Measurements from ENCODE around the gene STARD4.

The STARD4 gene

DNA sequence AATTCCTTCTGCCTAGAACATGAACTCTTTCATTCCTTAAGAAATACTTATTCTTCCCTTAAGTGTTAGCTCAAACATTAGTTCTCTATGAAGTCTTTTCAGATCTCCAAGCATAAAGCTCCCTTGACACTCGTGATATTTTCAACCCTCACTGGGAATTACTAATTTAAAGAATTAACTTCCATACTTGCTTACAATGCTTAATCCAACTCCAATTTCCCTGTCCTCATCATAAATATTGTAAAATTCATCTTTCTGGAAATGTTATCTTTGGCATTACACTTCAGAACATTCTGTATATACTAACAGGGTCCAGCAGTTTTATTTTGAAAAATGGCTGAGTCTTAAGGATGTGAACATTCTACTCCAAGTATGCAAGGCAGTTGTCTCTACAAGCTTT, 7.2 kb downstream of the STARD4 start:
- peaks cover 0 to 3% of the 10 kb centered on the region in 2 donors for H3K4me1 ChIP-seq (ENCODE audit: control insufficient read depth in 2 of 2, insufficient read depth in 2 of 2, low read length in 2 of 2)
- no peak overlapping the region for H3K27ac ChIP-seq (ENCODE audit: low read depth in 2 of 2, low read length in 2 of 2)

GRCh38 chr5:111502956-111503355, 9.4 kb downstream of the STARD4 start:
- H3K9me3 ChIP-seq (ENCODE audit: control insufficient read depth in 2 of 2, low read length in 2 of 2), result no peaks in the 10 kb centered on the region
- H3K9ac ChIP-seq (ENCODE audit: low read depth in 1 of 2, low read length in 2 of 2), result no peak overlapping the region
- no peak overlapping the region for H3K4me3 ChIP-seq (ENCODE audit: low read length in 2 of 2)
- H3K36me3 ChIP-seq (ENCODE audit: control insufficient read depth in 2 of 2, insufficient read depth in 2 of 2, low read length in 2 of 2), result peaks cover 6 to 7% of the 10 kb centered on the region in 2 donors
- no peak overlapping the region for H3K27ac ChIP-seq (ENCODE audit: low read depth in 2 of 2, low read length in 2 of 2)
- H3K4me1 ChIP-seq (ENCODE audit: control insufficient read depth in 2 of 2, insufficient read depth in 2 of 2, low read length in 2 of 2), result no peaks in the 10 kb centered on the region
- no peaks in the 10 kb centered on the region for H3K27me3 ChIP-seq (ENCODE audit: control insufficient read depth in 2 of 2, insufficient read depth in 2 of 2, low read length in 2 of 2)

More for the DNA sequence above, 7.2 kb downstream of the STARD4 start:
- Histone ChIP-seq H3K9me3 (ENCODE audit: control insufficient read depth in 2 of 2, low read length in 2 of 2) (no peaks in the 10 kb centered on the region), H3K36me3 (ENCODE audit: control insufficient read depth in 2 of 2, insufficient read depth in 2 of 2, low read length in 2 of 2) (peaks cover 0 to 3% of the 10 kb centered on the region in 2 donors), H3K4me3 (ENCODE audit: low read length in 2 of 2) (no peak overlapping the region), H3K9ac (ENCODE audit: low read depth in 1 of 2, low read length in 2 of 2) (no peak overlapping the region), H3K27me3 (ENCODE audit: control insufficient read depth in 2 of 2, insufficient read depth in 2 of 2, low read length in 2 of 2) (no peaks in the 10 kb centered on the region)

DNA sequence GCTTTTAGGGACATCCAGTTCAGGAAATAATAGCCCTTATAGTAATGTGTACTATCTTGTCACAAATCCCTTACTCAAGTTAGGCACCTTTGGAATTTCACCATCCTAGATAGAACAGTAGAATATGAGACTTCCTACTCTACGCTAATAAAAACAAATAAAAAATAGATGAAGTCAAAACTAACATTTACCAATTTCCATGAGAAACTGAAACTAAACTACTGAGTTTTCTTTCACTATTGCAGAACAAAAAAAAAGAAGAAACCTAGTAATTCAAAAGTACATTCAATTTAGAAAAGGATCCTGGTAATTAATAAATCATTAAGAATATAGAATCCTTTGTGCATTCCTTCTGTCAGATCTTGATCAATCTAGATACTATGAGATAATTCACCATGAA, 14.0 kb downstream of the STARD4 start:
- Histone ChIP-seq H3K9ac (ENCODE audit: low read depth in 1 of 2, low read length in 2 of 2) (no peak overlapping the region), H3K9me3 (ENCODE audit: control insufficient read depth in 2 of 2, low read length in 2 of 2) (no peaks in the 10 kb centered on the region), H3K27ac (ENCODE audit: low read depth in 2 of 2, low read length in 2 of 2) (no peak overlapping the region), H3K4me1 (ENCODE audit: control insufficient read depth in 2 of 2, insufficient read depth in 2 of 2, low read length in 2 of 2) (no peaks in the 10 kb centered on the region), H3K27me3 (ENCODE audit: control insufficient read depth in 2 of 2, insufficient read depth in 2 of 2, low read length in 2 of 2) (no peaks in the 10 kb centered on the region), H3K4me3 (ENCODE audit: low read length in 2 of 2) (no peak overlapping the region), H3K36me3 (ENCODE audit: control insufficient read depth in 2 of 2, insufficient read depth in 2 of 2, low read length in 2 of 2) (peaks cover 6 to 7% of the 10 kb centered on the region in 2 donors)

- H3K9ac ChIP-seq (ENCODE audit: low read depth in 1 of 2, low read length in 2 of 2), result no peak overlapping the region
- no peaks in the 10 kb centered on the region for H3K4me1 ChIP-seq (ENCODE audit: control insufficient read depth in 2 of 2, insufficient read depth in 2 of 2, low read length in 2 of 2)
- H3K27me3 ChIP-seq (ENCODE audit: control insufficient read depth in 2 of 2, insufficient read depth in 2 of 2, low read length in 2 of 2), result no peaks in the 10 kb centered on the region
- H3K4me3 ChIP-seq (ENCODE audit: low read length in 2 of 2), result no peak overlapping the region
- peaks cover 5 to 6% of the 10 kb centered on the region in 2 donors for H3K36me3 ChIP-seq (ENCODE audit: control insufficient read depth in 2 of 2, insufficient read depth in 2 of 2, low read length in 2 of 2)
- no peaks in the 10 kb centered on the region for H3K9me3 ChIP-seq (ENCODE audit: control insufficient read depth in 2 of 2, low read length in 2 of 2)
- H3K27ac ChIP-seq (ENCODE audit: low read depth in 2 of 2, low read length in 2 of 2), result no peak overlapping the region
Measured at GRCh38 chr5:111495159-111495558, 17.2 kb downstream of the STARD4 start.

GRCh38 chr5:111494355-111494999, 17.9 kb downstream of the STARD4 start:
- no peak overlapping the region for H3K27ac ChIP-seq (ENCODE audit: low read depth in 2 of 2, low read length in 2 of 2)
- H3K27me3 ChIP-seq (ENCODE audit: control insufficient read depth in 2 of 2, insufficient read depth in 2 of 2, low read length in 2 of 2), result no peaks in the 10 kb centered on the region
- no peak overlapping the region for H3K9ac ChIP-seq (ENCODE audit: low read depth in 1 of 2, low read length in 2 of 2)
- H3K36me3 ChIP-seq (ENCODE audit: control insufficient read depth in 2 of 2, insufficient read depth in 2 of 2, low read length in 2 of 2), result peaks cover 4 to 5% of the 10 kb centered on the region in 2 donors
- no peaks in the 10 kb centered on the region for H3K9me3 ChIP-seq (ENCODE audit: control insufficient read depth in 2 of 2, low read length in 2 of 2)
- H3K4me1 ChIP-seq (ENCODE audit: control insufficient read depth in 2 of 2, insufficient read depth in 2 of 2, low read length in 2 of 2), result no peaks in the 10 kb centered on the region
- no peak overlapping the region for H3K4me3 ChIP-seq (ENCODE audit: low read length in 2 of 2)

DNA sequence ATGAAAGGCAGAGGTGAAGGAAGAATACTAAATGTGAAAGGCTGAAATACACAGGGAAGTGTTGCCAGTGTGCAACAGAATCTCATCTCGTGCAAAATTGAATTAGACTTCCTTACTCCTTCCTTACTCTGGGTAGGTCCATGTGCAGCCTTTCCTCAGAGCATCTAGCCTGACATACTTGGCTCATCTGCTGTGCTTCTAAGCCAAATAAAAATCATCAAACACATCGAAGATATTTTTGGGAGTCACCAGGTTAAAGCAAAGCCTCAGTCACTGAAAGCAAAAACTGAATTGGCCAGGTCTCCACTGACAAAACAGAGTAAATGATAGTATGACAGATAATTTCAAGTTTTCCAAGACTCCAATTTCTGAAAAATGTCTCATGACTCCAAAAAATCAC, 19.3 kb downstream of the STARD4 start:
- Histone ChIP-seq H3K27me3 (ENCODE audit: control insufficient read depth in 2 of 2, insufficient read depth in 2 of 2, low read length in 2 of 2) (no peaks in the 10 kb centered on the region), H3K9ac (ENCODE audit: low read depth in 1 of 2, low read length in 2 of 2) (no peak overlapping the region), H3K9me3 (ENCODE audit: control insufficient read depth in 2 of 2, low read length in 2 of 2) (no peaks in the 10 kb centered on the region), H3K36me3 (ENCODE audit: control insufficient read depth in 2 of 2, insufficient read depth in 2 of 2, low read length in 2 of 2) (no peaks in the 10 kb centered on the region), H3K27ac (ENCODE audit: low read depth in 2 of 2, low read length in 2 of 2) (no peak overlapping the region), H3K4me1 (ENCODE audit: control insufficient read depth in 2 of 2, insufficient read depth in 2 of 2, low read length in 2 of 2) (no peaks in the 10 kb centered on the region), H3K4me3 (ENCODE audit: low read length in 2 of 2) (no peak overlapping the region)

DNA sequence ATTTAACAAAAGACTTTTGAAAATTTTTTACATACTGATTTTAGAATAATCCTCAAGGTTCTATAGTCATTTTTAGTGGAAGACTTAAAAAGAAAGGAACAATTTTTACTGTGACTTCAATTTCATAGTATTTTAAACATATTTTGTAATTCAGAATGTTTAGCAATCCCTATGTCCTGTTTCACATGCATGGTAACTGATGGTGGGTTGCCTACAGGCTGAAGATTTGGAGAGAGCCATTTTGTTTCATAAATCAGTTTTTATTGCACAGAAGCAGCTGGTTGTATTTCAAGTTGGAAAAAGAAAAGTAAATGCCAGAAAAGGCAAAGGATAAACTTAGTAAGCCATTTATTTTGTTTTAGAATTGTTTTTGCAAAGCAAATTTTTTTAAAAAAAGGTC, 24.0 kb downstream of the STARD4 start:
- no peak overlapping the region for H3K9ac ChIP-seq (ENCODE audit: low read depth in 1 of 2, low read length in 2 of 2)
- no peak overlapping the region for H3K27ac ChIP-seq (ENCODE audit: low read depth in 2 of 2, low read length in 2 of 2)
- H3K4me3 ChIP-seq (ENCODE audit: low read length in 2 of 2), result no peak overlapping the region
- H3K9me3 ChIP-seq (ENCODE audit: control insufficient read depth in 2 of 2, low read length in 2 of 2), result no peaks in the 10 kb centered on the region
- no peaks in the 10 kb centered on the region for H3K27me3 ChIP-seq (ENCODE audit: control insufficient read depth in 2 of 2, insufficient read depth in 2 of 2, low read length in 2 of 2)
- no peaks in the 10 kb centered on the region for H3K36me3 ChIP-seq (ENCODE audit: control insufficient read depth in 2 of 2, insufficient read depth in 2 of 2, low read length in 2 of 2)
- H3K4me1 ChIP-seq (ENCODE audit: control insufficient read depth in 2 of 2, insufficient read depth in 2 of 2, low read length in 2 of 2), result no peaks in the 10 kb centered on the region

DNA sequence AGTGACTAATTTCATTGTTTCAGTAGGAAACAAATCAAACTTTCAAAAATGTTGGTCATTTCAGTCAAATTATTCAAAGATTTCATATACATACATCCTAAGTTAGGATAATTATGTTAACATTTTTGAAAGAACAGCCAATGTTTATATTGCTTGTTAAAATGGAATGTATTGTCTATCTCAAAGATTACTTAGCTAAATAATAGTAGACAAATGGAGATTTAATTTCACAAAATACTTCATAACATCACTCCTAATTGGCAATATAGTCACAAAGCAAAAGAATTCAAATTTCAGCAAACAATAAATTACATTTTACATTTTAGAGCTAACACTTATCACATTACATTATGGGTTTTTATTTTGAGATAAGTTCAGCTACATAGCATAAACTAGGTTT, 25.4 kb downstream of the STARD4 start:
- Histone ChIP-seq H3K4me1 (ENCODE audit: control insufficient read depth in 2 of 2, insufficient read depth in 2 of 2, low read length in 2 of 2) (no peaks in the 10 kb centered on the region), H3K27ac (ENCODE audit: low read depth in 2 of 2, low read length in 2 of 2) (no peak overlapping the region), H3K4me3 (ENCODE audit: low read length in 2 of 2) (no peak overlapping the region), H3K9me3 (ENCODE audit: control insufficient read depth in 2 of 2, low read length in 2 of 2) (no peaks in the 10 kb centered on the region), H3K36me3 (ENCODE audit: control insufficient read depth in 2 of 2, insufficient read depth in 2 of 2, low read length in 2 of 2) (no peaks in the 10 kb centered on the region), H3K27me3 (ENCODE audit: control insufficient read depth in 2 of 2, insufficient read depth in 2 of 2, low read length in 2 of 2) (no peaks in the 10 kb centered on the region), H3K9ac (ENCODE audit: low read depth in 1 of 2, low read length in 2 of 2) (no peak overlapping the region)

DNA sequence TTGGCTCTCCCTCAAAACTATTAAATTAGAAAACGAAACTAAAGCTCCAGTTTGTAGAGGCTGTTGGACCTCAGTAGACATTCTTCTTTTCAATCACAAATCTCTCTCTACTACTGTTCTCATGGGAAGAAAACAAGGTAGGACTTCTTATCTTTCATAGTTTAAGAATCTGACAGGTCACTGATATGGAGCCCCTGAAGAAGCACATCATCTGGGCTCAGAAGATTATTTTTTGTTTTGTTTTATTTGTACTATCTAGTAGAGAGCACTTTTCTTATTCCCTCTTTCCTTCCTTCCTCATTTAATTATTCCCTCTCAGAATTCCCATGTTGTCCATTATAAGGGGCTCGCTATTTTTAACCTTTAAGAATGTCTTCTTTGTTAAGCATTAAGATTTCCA, 26.3 kb downstream of the STARD4 start:
- Histone ChIP-seq H3K27ac (ENCODE audit: low read depth in 2 of 2, low read length in 2 of 2) (no peak overlapping the region), H3K36me3 (ENCODE audit: control insufficient read depth in 2 of 2, insufficient read depth in 2 of 2, low read length in 2 of 2) (no peaks in the 10 kb centered on the region), H3K27me3 (ENCODE audit: control insufficient read depth in 2 of 2, insufficient read depth in 2 of 2, low read length in 2 of 2) (no peaks in the 10 kb centered on the region), H3K4me1 (ENCODE audit: control insufficient read depth in 2 of 2, insufficient read depth in 2 of 2, low read length in 2 of 2) (no peaks in the 10 kb centered on the region), H3K9ac (ENCODE audit: low read depth in 1 of 2, low read length in 2 of 2) (no peak overlapping the region), H3K4me3 (ENCODE audit: low read length in 2 of 2) (no peak overlapping the region), H3K9me3 (ENCODE audit: control insufficient read depth in 2 of 2, low read length in 2 of 2) (no peaks in the 10 kb centered on the region)

- Histone ChIP-seq H3K27me3 (ENCODE audit: control insufficient read depth in 2 of 2, insufficient read depth in 2 of 2, low read length in 2 of 2) (no peaks in the 10 kb centered on the region), H3K4me1 (ENCODE audit: control insufficient read depth in 2 of 2, insufficient read depth in 2 of 2, low read length in 2 of 2) (no peaks in the 10 kb centered on the region), H3K9me3 (ENCODE audit: control insufficient read depth in 2 of 2, low read length in 2 of 2) (no peaks in the 10 kb centered on the region), H3K9ac (ENCODE audit: low read depth in 1 of 2, low read length in 2 of 2) (no peak overlapping the region), H3K27ac (ENCODE audit: low read depth in 2 of 2, low read length in 2 of 2) (no peak overlapping the region), H3K4me3 (ENCODE audit: low read length in 2 of 2) (no peak overlapping the region), H3K36me3 (ENCODE audit: control insufficient read depth in 2 of 2, insufficient read depth in 2 of 2, low read length in 2 of 2) (no peaks in the 10 kb centered on the region)
Measured at GRCh38 chr5:111480346-111480745, 32.0 kb downstream of the STARD4 start.

DNA sequence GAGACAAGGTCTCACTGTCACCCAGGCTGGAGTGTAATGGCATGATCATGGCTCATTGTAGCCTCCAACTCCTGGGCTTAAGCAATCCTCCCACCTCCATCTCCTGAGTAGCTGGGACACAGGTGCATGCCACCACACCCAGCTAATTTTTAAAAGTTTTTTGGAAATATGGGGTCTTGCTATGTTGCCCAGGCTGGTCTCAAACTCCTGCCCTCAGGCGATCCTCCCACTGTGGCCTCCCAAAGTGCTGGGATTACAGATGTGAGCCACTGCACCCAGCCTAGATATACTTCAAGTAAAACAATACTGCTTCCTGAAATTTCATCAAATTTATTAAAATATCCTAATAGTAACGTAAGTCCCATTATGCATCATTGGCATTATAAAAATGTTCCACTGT, 33.4 kb downstream of the STARD4 start:
- H3K4me3 ChIP-seq (ENCODE audit: low read length in 2 of 2), result no peak overlapping the region
- H3K27me3 ChIP-seq (ENCODE audit: control insufficient read depth in 2 of 2, insufficient read depth in 2 of 2, low read length in 2 of 2), result no peaks in the 10 kb centered on the region
- H3K9ac ChIP-seq (ENCODE audit: low read depth in 1 of 2, low read length in 2 of 2), result no peak overlapping the region
- no peaks in the 10 kb centered on the region for H3K36me3 ChIP-seq (ENCODE audit: control insufficient read depth in 2 of 2, insufficient read depth in 2 of 2, low read length in 2 of 2)
- H3K27ac ChIP-seq (ENCODE audit: low read depth in 2 of 2, low read length in 2 of 2), result no peak overlapping the region
- H3K9me3 ChIP-seq (ENCODE audit: control insufficient read depth in 2 of 2, low read length in 2 of 2), result no peaks in the 10 kb centered on the region
- H3K4me1 ChIP-seq (ENCODE audit: control insufficient read depth in 2 of 2, insufficient read depth in 2 of 2, low read length in 2 of 2), result no peaks in the 10 kb centered on the region
